Loucy (cell line): Measurements from ENCODE around the gene ACSM4.
"Not testable (repeated sequence)": the region's sequence is repeated elsewhere in the genome, so short reads cannot be mapped to it uniquely, and the experiment has no call there.

ENCODE experiments used
- H2AFZ ChIP-seq: fragments of 200-600 bp; sonication (generic); 2 replicates; pipeline ENCODE4 v1.6.0; 2016; ENCODE audit warnings: antibody characterized with exemption, mild to moderate bottlenecking, low read length, moderate library complexity
- H3F3A ChIP-seq: fragments of 200-600 bp; 2 replicates; pipeline ENCODE4 v1.6.0; 2016; ENCODE audit warnings: antibody characterized with exemption, low read depth, mild to moderate bottlenecking
- H3K27me3 ChIP-seq: fragments of 200-600 bp; sonication (generic); 2 replicates; pipeline ENCODE4 v1.6.1; 2014; ENCODE audit warnings: low read length, mild to moderate bottlenecking; ENCODE audit not compliant: insufficient read depth, poor library complexity, severe bottlenecking
- H3K36me3 ChIP-seq: fragments of 200-600 bp; sonication (generic); 2 replicates; pipeline ENCODE4 v1.6.1; 2016; ENCODE audit warnings: low read length; ENCODE audit not compliant: insufficient read depth
- H3K4me1 ChIP-seq: fragments of 200-600 bp; sonication (generic); 2 replicates; pipeline ENCODE4 v1.5.1; 2014; ENCODE audit warnings: low read length, mild to moderate bottlenecking; ENCODE audit not compliant: insufficient read depth, poor library complexity, severe bottlenecking
- H3K4me2 ChIP-seq: fragments of 200-600 bp; sonication (generic); 2 replicates; pipeline ENCODE4 v1.6.0; 2014; ENCODE audit warnings: antibody characterized with exemption, low read length, low read depth, mild to moderate bottlenecking; ENCODE audit not compliant: poor library complexity, severe bottlenecking
- H3K4me3 ChIP-seq: fragments of 200-600 bp; sonication (generic); 2 replicates; pipeline ENCODE4 v1.5.1; 2014; ENCODE audit warnings: low read length, mild to moderate bottlenecking, mixed read lengths; ENCODE audit not compliant: poor library complexity, severe bottlenecking
- H3K79me2 ChIP-seq: fragments of 200-600 bp; sonication (generic); 2 replicates; pipeline ENCODE4 v1.6.1; 2014; ENCODE audit warnings: low read length; ENCODE audit not compliant: insufficient read depth
- H3K9ac ChIP-seq: fragments of 200-600 bp; sonication (generic); 2 replicates; pipeline ENCODE4 v1.6.0; 2014; ENCODE audit warnings: mild to moderate bottlenecking, low read depth, low read length, moderate library complexity; ENCODE audit not compliant: poor library complexity, severe bottlenecking
- H3K9me2 ChIP-seq: fragments of 200-600 bp; sonication (generic); replicated peaks from 2 replicates; pipeline ENCODE4 v1.6.1; 2016; ENCODE audit warnings: low read depth, low read length, mixed read lengths
- H3K9me3 ChIP-seq: fragments of 200-600 bp; sonication (generic); 2 replicates; pipeline ENCODE4 v1.6.1; 2014; ENCODE audit warnings: mild to moderate bottlenecking, antibody characterized with exemption, low read length, low read depth; ENCODE audit not compliant: insufficient read depth
- H4K20me1 ChIP-seq: fragments of 200-600 bp; sonication (generic); 2 replicates; pipeline ENCODE4 v1.6.0; 2014; ENCODE audit warnings: antibody characterized with exemption, low read length, mild to moderate bottlenecking; ENCODE audit not compliant: insufficient read depth, poor library complexity, severe bottlenecking
- CTCF ChIP-seq: fragments of 200-600 bp; sonication (generic); conservative IDR thresholded peaks from 2 replicates; pipeline ENCODE4 v1.5.1; 2014; ENCODE audit warnings: mild to moderate bottlenecking, antibody characterized with exemption, low read length
- EZH2phosphoT487 ChIP-seq: fragments of 200-600 bp; IDR thresholded peaks from 2 replicates; pipeline ENCODE4 v1.6.1; 2018; ENCODE audit warnings: antibody characterized with exemption, mild to moderate bottlenecking, moderate library complexity, borderline replicate concordance

Gene ACSM4

GRCh38 chr12:7265251-7265650, 38.6 kb upstream of the ACSM4 start:
- Histone ChIP-seq H3K4me2 (no peak overlapping the region), H3K27me3 (no peaks in the 10 kb centered on the region), H3K36me3 (no peaks in the 10 kb centered on the region), H3K4me1 (no peaks in the 10 kb centered on the region), H3K79me2 (no peaks in the 10 kb centered on the region), H3K9ac (no peak overlapping the region), H3F3A (no peaks in the 10 kb centered on the region), H2AFZ (no peak overlapping the region), H3K9me2 (no peaks in the 10 kb centered on the region), H3K4me3 (no peak overlapping the region), H3K9me3 (no peaks in the 10 kb centered on the region), H4K20me1 (no peaks in the 10 kb centered on the region)
- TF ChIP-seq CTCF (no peak), EZH2phosphoT487 (no peak)

GRCh38 chr12:7269273-7269672, 34.6 kb upstream of the ACSM4 start:
- H3K36me3 ChIP-seq = no peaks in the 10 kb centered on the region
- no peak overlapping the region for H2AFZ ChIP-seq
- no peak overlapping the region for H3K4me3 ChIP-seq
- no peaks in the 10 kb centered on the region for H3K9me2 ChIP-seq
- H3K4me1 ChIP-seq = no peaks in the 10 kb centered on the region
- no peaks in the 10 kb centered on the region for H4K20me1 ChIP-seq
- no peaks in the 10 kb centered on the region for H3F3A ChIP-seq
- no peak overlapping the region for H3K4me2 ChIP-seq
- no peak overlapping the region for H3K9ac ChIP-seq
- H3K9me3 ChIP-seq = no peaks in the 10 kb centered on the region
- no peaks in the 10 kb centered on the region for H3K27me3 ChIP-seq
- H3K79me2 ChIP-seq = no peaks in the 10 kb centered on the region
- TF ChIP-seq CTCF (no peak), EZH2phosphoT487 (no peak)

- TF ChIP-seq EZH2phosphoT487 (no peak), CTCF (no peak)
Measured at GRCh38 chr12:7271893-7272514, 31.9 kb upstream of the ACSM4 start.

GRCh38 chr12:7275482-7275881, 28.4 kb upstream of the ACSM4 start:
- not testable (repeated sequence) for H4K20me1 ChIP-seq, H3K4me2 ChIP-seq, H3K9ac ChIP-seq, H3K4me3 ChIP-seq, H3K27me3 ChIP-seq, H3K4me1 ChIP-seq, H3K79me2 ChIP-seq, H3F3A ChIP-seq, H3K36me3 ChIP-seq, H2AFZ ChIP-seq, H3K9me3 ChIP-seq, H3K9me2 ChIP-seq

More at GRCh38 chr12:7271893-7272514, 31.9 kb upstream of the ACSM4 start:
- H3K79me2 ChIP-seq = no peaks in the 10 kb centered on the region
- H2AFZ ChIP-seq = no peak overlapping the region
- no peaks in the 10 kb centered on the region for H3K27me3 ChIP-seq
- no peaks in the 10 kb centered on the region for H3F3A ChIP-seq
- no peaks in the 10 kb centered on the region; the same call in 1 of the 2 replicates for H3K9me3 ChIP-seq
- H3K4me1 ChIP-seq = no peaks in the 10 kb centered on the region
- H4K20me1 ChIP-seq = no peaks in the 10 kb centered on the region
- no peak overlapping the region for H3K4me2 ChIP-seq
- no peaks in the 10 kb centered on the region for H3K9me2 ChIP-seq
- no peak overlapping the region for H3K9ac ChIP-seq
- H3K4me3 ChIP-seq = no peak overlapping the region
- no peaks in the 10 kb centered on the region for H3K36me3 ChIP-seq
